GM18861 (cell line): ENCODE measurements around the gene CASKIN2.
"Not testable (repeated sequence)": the region's sequence is repeated elsewhere in the genome, so short reads cannot be mapped to it uniquely, and the experiment has no call there.

Experiments used
- ATAC-seq: cut with Tn5 transposase; IDR thresholded peaks from one replicate; pipeline ENCODE4 v1.9.1; 2021; ENCODE audit not compliant: unreplicated experiment

The CASKIN2 gene

GRCh38 chr17:75475851-75476250 lies 39.5 kb downstream of the CASKIN2 start:
- no peak for ATAC-seq

GRCh38 chr17:75475144-75475835 lies 40.0 kb downstream of the CASKIN2 start:
- no peak for ATAC-seq

GRCh38 chr17:75474736-75475135 lies 40.6 kb downstream of the CASKIN2 start:
- ATAC-seq = no peak

GRCh38 chr17:75473246-75473645 lies 42.1 kb downstream of the CASKIN2 start:
- no peak for ATAC-seq

GRCh38 chr17:75472119-75472518 lies 43.2 kb downstream of the CASKIN2 start:
- ATAC-seq = no peak

- ATAC-seq = no peak
Observed at GRCh38 chr17:75471207-75471606, 44.1 kb downstream of the CASKIN2 start.

GRCh38 chr17:75468779-75469373 lies 46.5 kb downstream of the CASKIN2 start:
- no peak for ATAC-seq

GRCh38 chr17:75468291-75468754 lies 47.0 kb downstream of the CASKIN2 start:
- no peak for ATAC-seq

- ATAC-seq = no peak
Observed at GRCh38 chr17:75465039-75465438, 50.3 kb downstream of the CASKIN2 start.

GRCh38 chr17:75463603-75464002 lies 51.7 kb downstream of the CASKIN2 start:
- ATAC-seq = no peak

GRCh38 chr17:75460295-75460694 lies 55.0 kb downstream of the CASKIN2 start:
- no peak for ATAC-seq

- peak; percentile 38 for ATAC-seq
Observed at GRCh38 chr17:75459590-75460267, 55.6 kb downstream of the CASKIN2 start.

GRCh38 chr17:75459246-75459589 lies 56.1 kb downstream of the CASKIN2 start:
- no peak for ATAC-seq

- no peak for ATAC-seq
Observed at GRCh38 chr17:75457047-75457654, 58.2 kb downstream of the CASKIN2 start.

- peak; percentile 87 for ATAC-seq
Observed at GRCh38 chr17:75456417-75457046, 58.8 kb downstream of the CASKIN2 start, which contains the start of gene TMEM94. TMEM94 (plus strand) TSS chr17:75456635; CDS start chr17:75471906, 15,271 bp downstream.

- ATAC-seq = no peak
Observed at GRCh38 chr17:75456039-75456416, 59.3 kb downstream of the CASKIN2 start.

- ATAC-seq = not testable (repeated sequence)
Observed at GRCh38 chr17:75454672-75455071, 60.7 kb downstream of the CASKIN2 start.

- ATAC-seq = no peak
Observed at GRCh38 chr17:75454193-75454592, 61.1 kb downstream of the CASKIN2 start.

- no peak for ATAC-seq
Observed at GRCh38 chr17:75450270-75450669, 65.1 kb downstream of the CASKIN2 start.
